C4-2B (cell line): ENCODE measurements around the gene SRA1.

ENCODE experiments used
- CTCF ChIP-seq: fragments of 450-650 bp; conservative IDR thresholded peaks from 2 replicates; pipeline ENCODE4 v1.5.1; 2017; ENCODE audit warnings: mild to moderate bottlenecking
- ZFX ChIP-seq: fragments of 450-650 bp; IDR thresholded peaks from 2 replicates; pipeline ENCODE4 v1.6.1; 2017

- TF ChIP-seq CTCF (no peak), ZFX (no peak)
Measured at GRCh38 chr5:140550147-140551079, 6.9 kb downstream of the SRA1 start.
